Loucy (cell line): ENCODE data around the gene PAX5.

Experiments
- H2AFZ ChIP-seq: fragments of 200-600 bp; sonication (generic); 2 replicates; pipeline ENCODE4 v1.6.0; 2016; ENCODE audit warnings: antibody characterized with exemption, mild to moderate bottlenecking, low read length, moderate library complexity
- H3F3A ChIP-seq: fragments of 200-600 bp; 2 replicates; pipeline ENCODE4 v1.6.0; 2016; ENCODE audit warnings: antibody characterized with exemption, low read depth, mild to moderate bottlenecking
- H3K27me3 ChIP-seq: fragments of 200-600 bp; sonication (generic); 2 replicates; pipeline ENCODE4 v1.6.1; 2014; ENCODE audit warnings: low read length, mild to moderate bottlenecking; ENCODE audit not compliant: insufficient read depth, poor library complexity, severe bottlenecking
- H3K36me3 ChIP-seq: fragments of 200-600 bp; sonication (generic); 2 replicates; pipeline ENCODE4 v1.6.1; 2016; ENCODE audit warnings: low read length; ENCODE audit not compliant: insufficient read depth
- H3K4me1 ChIP-seq: fragments of 200-600 bp; sonication (generic); 2 replicates; pipeline ENCODE4 v1.5.1; 2014; ENCODE audit warnings: low read length, mild to moderate bottlenecking; ENCODE audit not compliant: insufficient read depth, poor library complexity, severe bottlenecking
- H3K4me2 ChIP-seq: fragments of 200-600 bp; sonication (generic); 2 replicates; pipeline ENCODE4 v1.6.0; 2014; ENCODE audit warnings: antibody characterized with exemption, low read length, low read depth, mild to moderate bottlenecking; ENCODE audit not compliant: poor library complexity, severe bottlenecking
- H3K4me3 ChIP-seq: fragments of 200-600 bp; sonication (generic); 2 replicates; pipeline ENCODE4 v1.5.1; 2014; ENCODE audit warnings: low read length, mild to moderate bottlenecking, mixed read lengths; ENCODE audit not compliant: poor library complexity, severe bottlenecking
- H3K79me2 ChIP-seq: fragments of 200-600 bp; sonication (generic); 2 replicates; pipeline ENCODE4 v1.6.1; 2014; ENCODE audit warnings: low read length; ENCODE audit not compliant: insufficient read depth
- H3K9ac ChIP-seq: fragments of 200-600 bp; sonication (generic); 2 replicates; pipeline ENCODE4 v1.6.0; 2014; ENCODE audit warnings: mild to moderate bottlenecking, low read depth, low read length, moderate library complexity; ENCODE audit not compliant: poor library complexity, severe bottlenecking
- H3K9me2 ChIP-seq: fragments of 200-600 bp; sonication (generic); replicated peaks from 2 replicates; pipeline ENCODE4 v1.6.1; 2016; ENCODE audit warnings: low read depth, low read length, mixed read lengths
- H3K9me3 ChIP-seq: fragments of 200-600 bp; sonication (generic); 2 replicates; pipeline ENCODE4 v1.6.1; 2014; ENCODE audit warnings: mild to moderate bottlenecking, antibody characterized with exemption, low read length, low read depth; ENCODE audit not compliant: insufficient read depth
- H4K20me1 ChIP-seq: fragments of 200-600 bp; sonication (generic); 2 replicates; pipeline ENCODE4 v1.6.0; 2014; ENCODE audit warnings: antibody characterized with exemption, low read length, mild to moderate bottlenecking; ENCODE audit not compliant: insufficient read depth, poor library complexity, severe bottlenecking
- CTCF ChIP-seq: fragments of 200-600 bp; sonication (generic); conservative IDR thresholded peaks from 2 replicates; pipeline ENCODE4 v1.5.1; 2014; ENCODE audit warnings: mild to moderate bottlenecking, antibody characterized with exemption, low read length
- EZH2phosphoT487 ChIP-seq: fragments of 200-600 bp; IDR thresholded peaks from 2 replicates; pipeline ENCODE4 v1.6.1; 2018; ENCODE audit warnings: antibody characterized with exemption, mild to moderate bottlenecking, moderate library complexity, borderline replicate concordance

PAX5 gene

GRCh38 chr9:36862206-36863145 lies 171.6 kb downstream of the PAX5 start:
- Histone ChIP-seq H3K4me2 (no peak overlapping the region), H3K27me3 (no peaks in the 10 kb centered on the region), H3K4me3 (no peak overlapping the region), H3K9me3 (no peaks in the 10 kb centered on the region), H4K20me1 (no peaks in the 10 kb centered on the region), H2AFZ (no peak overlapping the region), H3K36me3 (no peaks in the 10 kb centered on the region), H3K79me2 (no peaks in the 10 kb centered on the region), H3K9me2 (no peaks in the 10 kb centered on the region), H3F3A (no peaks in the 10 kb centered on the region), H3K4me1 (no peaks in the 10 kb centered on the region), H3K9ac (no peak overlapping the region)
- no peak for TF ChIP-seq EZH2phosphoT487
- TF ChIP-seq CTCF: peak; percentile 68

GRCh38 chr9:36861528-36862205 lies 172.4 kb downstream of the PAX5 start:
- H2AFZ ChIP-seq: no peak overlapping the region
- no peaks in the 10 kb centered on the region for H4K20me1 ChIP-seq
- no peaks in the 10 kb centered on the region for H3K4me1 ChIP-seq
- no peak overlapping the region for H3K4me2 ChIP-seq
- no peaks in the 10 kb centered on the region for H3K9me3 ChIP-seq
- TF ChIP-seq CTCF (no peak), EZH2phosphoT487 (no peak)
- no peak overlapping the region for H3K4me3 ChIP-seq
- no peaks in the 10 kb centered on the region for H3K9me2 ChIP-seq
- H3K79me2 ChIP-seq: no peaks in the 10 kb centered on the region
- no peaks in the 10 kb centered on the region for H3F3A ChIP-seq
- H3K36me3 ChIP-seq: no peaks in the 10 kb centered on the region
- H3K9ac ChIP-seq: no peak overlapping the region
- no peaks in the 10 kb centered on the region for H3K27me3 ChIP-seq

GRCh38 chr9:36858805-36859375 lies 175.2 kb downstream of the PAX5 start:
- no peaks in the 10 kb centered on the region for H3F3A ChIP-seq
- no peak overlapping the region for H3K9ac ChIP-seq
- H3K4me3 ChIP-seq: no peak overlapping the region
- no peak overlapping the region for H3K4me2 ChIP-seq
- H3K4me1 ChIP-seq: peaks cover 13% of the 10 kb centered on the region
- no peaks in the 10 kb centered on the region for H3K9me3 ChIP-seq
- no peaks in the 10 kb centered on the region for H3K36me3 ChIP-seq
- TF ChIP-seq CTCF: no peak
- TF ChIP-seq EZH2phosphoT487: no peak
- H4K20me1 ChIP-seq: no peaks in the 10 kb centered on the region
- H3K27me3 ChIP-seq: no peaks in the 10 kb centered on the region
- H3K79me2 ChIP-seq: no peaks in the 10 kb centered on the region
- H2AFZ ChIP-seq: no peak overlapping the region
- no peaks in the 10 kb centered on the region for H3K9me2 ChIP-seq
